GM12865 (cell line): Measurements from ENCODE around the gene BRD2.

Experiments
- DNase-seq: peaks from one replicate; pipeline ENCODE4 v3.0.0; 2010; ENCODE audit warnings: low read depth
- H3K4me3 ChIP-seq: 2 replicates; pipeline ENCODE4 v1.5.1; 2011; ENCODE audit warnings: mild to moderate bottlenecking, low read depth, low read length, control low read depth
- TF ChIP-seq, protein P1 (sequence below): IDR thresholded peaks from 2 replicates; pipeline ENCODE4 v1.5.1; 2011; ENCODE audit warnings: low read length, control low read depth, low read depth, inconsistent platforms; ENCODE audit not compliant: insufficient read depth; ENCODE audit errors: missing control alignments

Gene BRD2

DNA sequence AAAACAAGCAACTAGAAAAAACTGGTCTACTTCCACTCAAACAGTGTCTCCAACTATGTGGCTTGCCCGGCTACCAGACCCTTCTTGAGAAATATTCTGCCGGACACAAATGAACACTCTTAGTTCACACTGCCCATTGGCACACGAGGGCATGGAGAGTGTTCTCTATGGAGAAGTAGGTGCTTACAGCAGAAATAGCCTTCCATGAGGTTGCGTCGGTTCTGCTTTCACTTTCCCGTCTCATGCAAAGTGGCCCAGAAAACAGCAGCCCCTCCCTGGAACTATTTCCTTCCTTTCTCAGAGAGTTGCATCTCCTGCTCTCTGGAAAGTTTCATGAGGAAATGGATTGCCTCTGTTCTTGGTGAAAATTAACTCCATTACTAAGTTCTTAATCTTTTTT lies 50.5 kb downstream of the BRD2 start:
- peak overlapping the region; percentile 44 for H3K4me3 ChIP-seq
- peak; percentile 92 for DNase-seq
- TF ChIP-seq, protein P1, sequence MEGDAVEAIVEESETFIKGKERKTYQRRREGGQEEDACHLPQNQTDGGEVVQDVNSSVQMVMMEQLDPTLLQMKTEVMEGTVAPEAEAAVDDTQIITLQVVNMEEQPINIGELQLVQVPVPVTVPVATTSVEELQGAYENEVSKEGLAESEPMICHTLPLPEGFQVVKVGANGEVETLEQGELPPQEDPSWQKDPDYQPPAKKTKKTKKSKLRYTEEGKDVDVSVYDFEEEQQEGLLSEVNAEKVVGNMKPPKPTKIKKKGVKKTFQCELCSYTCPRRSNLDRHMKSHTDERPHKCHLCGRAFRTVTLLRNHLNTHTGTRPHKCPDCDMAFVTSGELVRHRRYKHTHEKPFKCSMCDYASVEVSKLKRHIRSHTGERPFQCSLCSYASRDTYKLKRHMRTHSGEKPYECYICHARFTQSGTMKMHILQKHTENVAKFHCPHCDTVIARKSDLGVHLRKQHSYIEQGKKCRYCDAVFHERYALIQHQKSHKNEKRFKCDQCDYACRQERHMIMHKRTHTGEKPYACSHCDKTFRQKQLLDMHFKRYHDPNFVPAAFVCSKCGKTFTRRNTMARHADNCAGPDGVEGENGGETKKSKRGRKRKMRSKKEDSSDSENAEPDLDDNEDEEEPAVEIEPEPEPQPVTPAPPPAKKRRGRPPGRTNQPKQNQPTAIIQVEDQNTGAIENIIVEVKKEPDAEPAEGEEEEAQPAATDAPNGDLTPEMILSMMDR: no peak

DNA sequence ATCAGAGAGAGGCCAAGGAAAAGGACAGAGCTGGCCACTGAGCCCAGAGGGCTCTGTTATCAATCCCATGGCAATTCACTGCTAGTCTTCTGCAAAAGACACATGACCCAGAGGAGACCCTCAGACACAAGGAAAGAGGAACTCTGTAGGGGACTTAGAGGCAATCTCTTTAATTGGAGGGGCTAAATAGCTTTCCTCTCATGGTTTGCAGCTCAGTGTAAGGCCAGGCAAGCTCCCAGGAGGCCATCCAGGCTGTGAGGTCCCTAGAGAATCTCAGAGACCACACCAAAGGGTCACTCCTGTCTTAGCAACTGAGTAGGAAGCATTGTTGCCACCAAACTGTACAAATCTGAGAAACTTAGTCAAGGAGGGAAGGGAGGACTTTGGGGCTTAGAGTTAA lies 51.0 kb downstream of the BRD2 start:
- TF ChIP-seq, protein P1: no peak
- peak overlapping the region; percentile 44 for H3K4me3 ChIP-seq
- no peak for DNase-seq

DNA sequence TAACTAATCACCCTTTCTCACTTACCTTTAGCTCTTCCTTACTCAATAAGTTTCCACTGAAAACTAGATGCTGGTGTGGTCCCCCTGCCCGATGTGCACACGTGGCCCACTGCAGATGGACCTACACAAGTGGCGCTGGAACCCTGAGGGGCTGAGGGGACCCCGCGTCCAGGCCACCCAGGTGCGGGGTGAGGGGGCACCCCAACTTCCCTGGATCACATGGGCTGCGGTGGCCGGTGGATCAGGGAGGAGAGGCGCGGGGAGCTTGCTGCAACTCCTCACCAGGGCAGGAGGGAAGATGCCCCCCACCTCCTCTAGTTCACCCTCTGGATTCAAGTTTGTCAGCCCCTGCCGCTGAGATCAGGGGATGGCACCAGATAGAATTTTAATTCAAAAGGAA lies 53.5 kb downstream of the BRD2 start:
- TF ChIP-seq, protein P1: no peak
- H3K4me3 ChIP-seq: no peak overlapping the region
- no peak for DNase-seq

DNA sequence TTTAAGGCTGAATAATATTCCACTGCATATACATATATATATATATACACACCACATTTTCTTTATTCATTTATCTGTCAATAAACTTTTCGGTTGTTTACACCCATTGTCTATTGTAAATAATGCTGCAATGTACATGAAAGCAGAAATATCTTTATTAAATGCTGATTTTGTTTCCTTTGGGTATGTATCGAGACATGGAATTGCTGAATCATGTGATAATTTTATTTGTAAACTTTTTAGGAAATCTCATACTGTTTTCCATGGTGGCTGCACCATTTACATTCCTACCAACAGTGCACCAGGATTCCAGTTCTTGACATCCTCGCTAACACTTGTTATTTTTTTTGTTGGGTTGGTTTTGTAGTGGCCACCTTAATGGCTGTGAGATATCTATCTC lies 55.1 kb downstream of the BRD2 start:
- DNase-seq: no peak
- H3K4me3 ChIP-seq: no peak overlapping the region
- TF ChIP-seq, protein P1: no peak

DNA sequence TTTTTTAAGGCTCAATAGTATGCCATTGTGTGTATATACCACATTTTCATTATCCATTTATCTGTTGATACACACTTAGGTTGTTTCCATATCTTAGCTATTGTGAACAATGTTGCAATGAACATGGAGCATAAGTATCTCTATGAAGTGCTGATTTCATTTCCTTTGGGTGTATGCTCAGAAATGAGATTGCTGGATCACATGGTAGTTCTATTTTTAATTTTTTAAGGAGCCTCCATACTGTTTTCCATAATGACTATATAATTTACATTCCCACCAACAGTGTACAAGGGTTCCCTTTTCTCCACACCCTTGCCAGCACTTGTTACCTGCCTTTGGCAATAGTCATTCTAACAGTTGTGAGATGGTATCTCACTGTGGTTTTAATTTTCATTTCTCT lies 56.1 kb downstream of the BRD2 start:
- TF ChIP-seq, protein P1: no peak
- no peak for DNase-seq
- no peak overlapping the region for H3K4me3 ChIP-seq

DNA sequence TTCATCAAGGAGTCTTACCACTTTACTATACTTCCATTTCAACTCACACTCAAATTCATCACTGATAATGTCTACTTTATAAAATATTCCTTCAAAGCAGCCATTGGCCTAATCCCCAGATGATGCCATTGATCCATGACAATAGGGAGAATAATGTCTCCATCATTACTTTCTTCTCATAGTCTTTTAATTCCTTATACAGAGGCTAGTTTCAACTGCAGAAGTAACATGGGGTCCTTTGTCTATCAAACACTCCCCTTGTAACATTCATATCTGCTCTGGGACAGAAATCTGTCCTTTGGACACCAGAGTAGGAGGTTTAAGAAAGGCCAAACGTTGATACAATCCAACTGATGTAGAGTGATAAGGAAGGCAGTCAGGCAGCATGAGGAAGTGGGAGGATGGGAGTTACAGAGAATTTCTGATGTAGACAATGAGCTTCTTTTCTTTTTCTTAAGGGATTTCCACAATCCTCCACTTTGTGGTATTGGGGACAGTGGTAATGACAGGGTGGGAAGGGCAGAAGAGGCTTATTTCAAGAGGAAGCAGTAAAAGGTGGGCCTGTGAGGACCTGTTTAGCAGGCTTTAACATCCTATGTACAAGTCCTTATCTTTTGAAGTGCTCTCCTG lies 59.9 kb downstream of the BRD2 start:
- TF ChIP-seq, protein P1: no peak
- H3K4me3 ChIP-seq: no peak overlapping the region
- DNase-seq: peak; percentile 43
